ENCODE data around the gene TOM1L2.

Gene TOM1L2

GRCh38 chr17:17801800-17802481 is 170.3 kb downstream of the TOM1L2 start:
- TF ChIP-seq ZFX (IDR thresholded peaks at IDR 0.05; ENCODE audit: borderline replicate concordance) (no peak), CTCF (IDR thresholded peaks at IDR 0.05) (no peak)
- H3K27ac ChIP-seq = no peak overlapping the region; the same call in 1 of the 2 replicates

- no peak overlapping the region for H3K27ac ChIP-seq
- TF ChIP-seq CTCF (IDR thresholded peaks at IDR 0.05) = no peak
- no peak for TF ChIP-seq ZFX (IDR thresholded peaks at IDR 0.05; ENCODE audit: borderline replicate concordance)
Observed at GRCh38 chr17:17800504-17801021, 171.6 kb downstream of the TOM1L2 start.

- TF ChIP-seq CTCF (IDR thresholded peaks at IDR 0.05) = no peak
- TF ChIP-seq ZFX (IDR thresholded peaks at IDR 0.05; ENCODE audit: borderline replicate concordance) = no peak
- no peak overlapping the region for H3K27ac ChIP-seq
Observed at GRCh38 chr17:17798573-17799255, 173.5 kb downstream of the TOM1L2 start.

GRCh38 chr17:17798010-17798556 is 174.1 kb downstream of the TOM1L2 start:
- H3K27ac ChIP-seq = no peak overlapping the region
- TF ChIP-seq ZFX (IDR thresholded peaks at IDR 0.05; ENCODE audit: borderline replicate concordance) = no peak
- no peak for TF ChIP-seq CTCF (IDR thresholded peaks at IDR 0.05)

- no peak overlapping the region for H3K27ac ChIP-seq
- TF ChIP-seq ZFX (IDR thresholded peaks at IDR 0.05; ENCODE audit: borderline replicate concordance) (no peak), CTCF (IDR thresholded peaks at IDR 0.05) (no peak)
Observed at GRCh38 chr17:17797119-17797809, 174.9 kb downstream of the TOM1L2 start.

- no peak overlapping the region for H3K27ac ChIP-seq
- TF ChIP-seq CTCF (IDR thresholded peaks at IDR 0.05) (no peak), ZFX (IDR thresholded peaks at IDR 0.05; ENCODE audit: borderline replicate concordance) (no peak)
Observed at GRCh38 chr17:17796787-17797061, 175.5 kb downstream of the TOM1L2 start.

All from 22Rv1 (cell line).